NCI-H146 (cell line): ENCODE measurements around the gene FFAR1.
"Not testable (repeated sequence)": the region's sequence is repeated elsewhere in the genome, so short reads cannot be mapped to it uniquely, and the experiment has no call there.

Experiments used
- DNase-seq: peaks from one replicate; lab custom pipeline; 2025; lab: John Stamatoyannopoulos, UW

FFAR1 gene

DNA sequence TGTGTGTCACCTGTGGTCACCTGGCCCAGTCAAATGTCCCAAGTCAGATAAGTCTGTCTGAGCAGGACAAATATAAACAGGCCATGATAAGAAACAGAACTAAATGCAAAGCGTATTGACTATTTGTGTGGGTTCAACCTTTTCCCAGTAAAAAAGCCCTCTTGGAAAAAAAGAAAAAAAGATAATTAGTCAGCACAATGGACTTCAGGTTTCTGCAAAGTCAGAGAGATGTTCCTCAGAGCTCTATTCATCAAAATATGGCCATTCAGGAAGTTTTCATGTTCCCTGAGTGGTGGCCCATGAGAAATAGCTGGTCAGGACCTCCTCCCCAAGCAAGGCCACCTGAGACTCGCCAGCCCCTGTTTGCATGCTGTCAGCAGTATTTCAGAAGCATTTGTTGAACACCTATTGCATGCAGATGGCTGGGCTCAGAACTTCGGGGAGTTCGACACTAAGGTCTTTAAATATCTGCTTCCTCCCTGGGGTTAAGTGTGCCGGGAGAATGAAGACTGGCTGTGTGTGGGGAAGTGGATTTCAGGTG, 13.2 kb downstream of the FFAR1 start:
- DNase-seq, result no peak

- DNase-seq, result no peak
Observed at GRCh38 chr19:35362261-35363000, 14.7 kb downstream of the FFAR1 start.

DNA sequence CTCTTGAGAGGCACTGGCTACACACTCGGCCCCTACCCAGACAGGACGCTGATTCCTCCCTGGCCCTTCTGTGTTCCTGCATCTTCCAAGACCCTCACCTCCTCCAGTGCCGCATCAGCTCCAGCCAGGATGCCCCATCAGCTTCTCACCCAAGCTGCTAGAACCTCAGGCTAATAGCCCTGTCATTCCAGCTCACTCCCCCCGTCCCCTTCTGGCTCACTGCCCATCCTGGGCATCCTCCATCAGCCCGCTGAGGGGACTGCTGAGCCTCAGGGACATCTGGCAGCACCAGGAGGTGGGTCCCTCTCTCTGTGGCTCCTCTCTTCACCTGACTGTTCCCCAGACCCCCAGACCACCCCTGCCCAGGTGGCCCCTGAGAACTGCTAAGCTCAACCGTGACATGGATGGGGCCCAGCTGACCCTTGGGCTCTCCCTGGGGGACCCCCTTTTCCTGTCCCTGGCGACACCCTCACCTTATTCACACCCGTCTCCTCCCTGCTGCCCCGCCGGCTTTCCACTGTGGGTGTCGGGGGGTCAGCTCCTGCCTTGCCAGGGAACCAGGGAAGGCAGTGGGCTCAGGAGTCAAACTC, 15.4 kb downstream of the FFAR1 start:
- DNase-seq, result no peak

GRCh38 chr19:35363711-35364425, 16.2 kb downstream of the FFAR1 start:
- no peak for DNase-seq

DNA sequence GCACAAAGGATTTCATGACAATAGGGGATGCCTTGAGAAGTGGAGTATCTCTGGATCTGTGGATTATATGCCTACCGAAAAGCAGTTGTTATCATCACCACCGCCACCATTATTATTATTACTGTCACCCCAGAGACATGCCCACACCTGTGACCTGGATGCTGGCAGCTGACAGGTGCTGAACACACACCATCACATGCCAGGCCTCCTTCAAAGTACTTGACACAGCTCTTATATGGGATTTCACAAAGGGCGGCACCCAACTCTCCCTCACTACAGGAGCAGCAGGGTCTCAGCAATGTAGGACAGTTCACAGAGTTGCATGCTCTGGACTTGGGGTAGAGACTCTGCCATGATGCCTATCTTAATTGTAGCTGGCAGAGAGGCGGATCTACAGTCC, 17.6 kb downstream of the FFAR1 start:
- no peak for DNase-seq

- DNase-seq, result no peak
Observed at GRCh38 chr19:35368378-35368777, 20.7 kb downstream of the FFAR1 start.

DNA sequence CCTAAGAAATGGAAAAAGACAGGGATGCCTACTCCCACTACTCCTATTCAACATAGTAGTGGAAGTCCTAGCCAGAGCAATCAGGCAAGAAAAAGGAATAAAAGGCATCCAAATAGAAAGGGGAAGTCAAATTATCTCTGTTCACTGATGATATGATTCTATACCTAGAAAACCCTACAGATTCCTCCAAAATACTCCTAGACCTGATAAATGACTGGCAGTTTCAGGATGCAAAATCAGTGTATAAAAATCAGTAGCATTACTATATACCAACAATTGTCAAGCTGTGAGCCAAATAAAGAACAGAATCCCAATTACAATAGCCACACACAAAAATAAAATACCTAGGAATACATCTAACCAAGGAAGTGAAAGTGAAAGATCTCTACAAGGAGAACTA, 21.8 kb downstream of the FFAR1 start:
- DNase-seq, result no peak

DNA sequence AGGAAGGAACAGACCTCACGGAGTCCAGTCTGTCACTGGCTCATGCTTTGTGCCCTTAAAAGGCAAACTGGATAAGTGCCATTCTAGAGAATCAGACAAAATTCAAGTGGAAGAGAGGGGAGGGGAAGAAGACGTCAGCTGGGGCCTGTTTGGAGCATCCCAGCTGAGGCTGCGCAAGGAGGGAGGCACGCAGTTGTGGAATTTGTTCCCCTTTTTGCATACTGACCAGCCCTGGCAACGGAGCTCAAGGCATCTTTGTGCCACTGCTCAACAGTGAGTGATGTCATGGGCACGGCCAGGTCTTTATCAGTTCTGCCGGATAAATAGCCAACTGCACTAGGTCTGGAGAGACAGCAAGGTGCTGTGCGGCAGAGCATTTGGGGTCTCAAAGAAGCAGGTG, 23.0 kb downstream of the FFAR1 start, which contains the start of gene GPR42:
TSS of gene GPR42 (plus strand) at position 347 of the 400 bp plus-strand sequence. CDS start 292 bp downstream, outside the sequence.
- no peak for DNase-seq

GRCh38 chr19:35373492-35373891, 25.8 kb downstream of the FFAR1 start:
- DNase-seq, result no peak

- DNase-seq, result not testable (repeated sequence)
Observed at GRCh38 chr19:35374031-35374430, 26.3 kb downstream of the FFAR1 start.

DNA sequence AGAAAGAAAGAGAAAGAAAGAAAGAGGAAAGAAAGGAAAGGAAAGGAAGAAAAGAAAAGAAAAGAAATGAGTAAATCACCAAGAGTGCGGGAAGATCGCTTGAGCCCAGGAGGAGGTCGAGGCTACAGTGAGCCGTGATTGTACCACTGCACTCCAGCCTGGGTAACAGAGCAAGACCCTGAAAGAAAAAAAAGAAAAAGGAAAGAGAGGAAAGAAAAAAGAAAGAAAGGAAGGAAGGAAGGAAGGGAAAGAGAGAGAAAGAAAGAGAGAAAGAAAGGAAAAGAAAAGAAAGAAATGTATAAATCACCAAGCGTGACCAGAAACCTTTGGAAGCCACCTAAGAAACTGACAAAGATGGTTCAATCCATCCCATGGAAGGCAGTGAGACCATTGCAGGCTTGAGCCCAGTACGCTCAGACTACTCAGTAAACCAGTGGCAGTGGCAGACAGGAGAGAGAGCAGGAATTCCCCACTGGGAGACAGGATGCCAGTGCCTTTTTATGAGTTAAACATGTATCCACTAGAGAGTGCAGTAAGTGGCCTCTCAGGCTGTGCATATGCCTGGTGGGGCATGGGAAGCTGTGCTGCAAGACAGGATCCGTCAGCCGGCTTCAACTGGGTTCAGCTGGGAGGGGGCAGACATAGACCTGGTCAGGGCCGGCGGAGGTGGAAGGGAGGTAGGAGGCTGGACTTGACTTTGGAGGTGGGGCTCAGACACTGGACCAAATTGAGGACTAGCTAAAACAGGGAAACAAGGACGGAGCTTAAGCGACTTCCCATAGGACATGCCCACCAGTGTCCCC, 28.0 kb downstream of the FFAR1 start:
- no peak for DNase-seq

DNA sequence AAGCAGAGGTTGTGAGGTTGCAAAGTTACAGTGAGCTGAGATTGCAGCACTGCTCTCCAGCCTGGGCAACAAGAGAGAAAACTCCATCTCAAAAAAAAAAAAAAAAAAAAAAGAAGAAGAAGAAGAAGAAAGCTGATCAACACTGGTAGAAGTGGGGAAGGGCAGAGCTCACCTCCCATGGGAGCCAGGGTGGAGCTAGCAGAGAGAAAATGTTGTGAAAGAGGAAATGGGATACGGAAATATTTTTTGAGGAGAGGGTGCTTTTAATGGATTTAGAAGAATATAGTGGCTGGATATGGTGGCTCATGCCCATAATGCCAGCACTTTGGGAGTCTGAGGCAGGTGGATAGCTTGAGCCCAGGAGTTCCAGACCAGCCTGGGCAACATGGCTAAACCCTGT, 30.0 kb downstream of the FFAR1 start:
- no peak for DNase-seq

DNA sequence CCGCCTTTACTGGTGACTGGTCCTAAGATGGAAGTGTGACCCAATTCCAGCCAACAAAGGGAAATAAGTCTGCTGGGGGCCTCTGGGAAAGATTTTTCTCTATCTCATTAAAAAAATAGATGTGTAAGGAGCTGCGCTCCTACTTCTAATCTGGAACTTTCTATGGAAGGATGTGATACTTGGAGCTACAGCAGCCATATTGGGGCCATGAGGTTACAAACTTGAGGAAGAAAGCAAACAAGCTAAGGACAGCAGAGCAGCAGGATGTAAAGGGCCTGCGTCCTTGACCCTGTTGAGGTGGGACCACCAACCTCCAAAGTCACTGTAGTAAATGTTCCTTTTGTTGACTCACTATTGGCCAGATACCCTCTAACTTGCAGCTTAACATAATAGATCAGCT, 30.7 kb downstream of the FFAR1 start:
- no peak for DNase-seq

GRCh38 chr19:35379545-35379944, 31.8 kb downstream of the FFAR1 start:
- DNase-seq, result not testable (repeated sequence)

GRCh38 chr19:35379992-35380391, 32.3 kb downstream of the FFAR1 start:
- DNase-seq, result no peak

- no peak for DNase-seq
Observed at GRCh38 chr19:35380450-35381124, 32.9 kb downstream of the FFAR1 start.

- DNase-seq, result no peak
Observed at GRCh38 chr19:35381318-35381717, 33.6 kb downstream of the FFAR1 start.

DNA sequence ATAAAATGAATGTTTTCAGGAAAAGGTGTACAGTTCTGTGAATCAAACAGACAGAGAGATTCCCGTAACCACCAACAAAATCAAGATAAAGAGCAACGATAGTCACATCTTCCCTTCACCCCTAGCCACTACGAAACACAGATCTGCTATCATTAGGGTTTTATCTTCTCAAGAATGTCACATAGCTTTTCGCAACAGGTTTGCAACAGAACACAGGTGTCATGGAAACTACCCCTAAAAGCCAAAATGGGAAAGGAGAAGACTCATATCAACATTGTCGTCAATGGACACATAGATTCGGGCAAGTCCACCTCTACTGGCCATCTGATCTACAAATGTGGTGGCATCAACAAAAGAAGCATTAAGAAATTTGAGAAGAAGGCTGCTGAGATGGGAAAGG, 34.2 kb downstream of the FFAR1 start:
- no peak for DNase-seq

DNA sequence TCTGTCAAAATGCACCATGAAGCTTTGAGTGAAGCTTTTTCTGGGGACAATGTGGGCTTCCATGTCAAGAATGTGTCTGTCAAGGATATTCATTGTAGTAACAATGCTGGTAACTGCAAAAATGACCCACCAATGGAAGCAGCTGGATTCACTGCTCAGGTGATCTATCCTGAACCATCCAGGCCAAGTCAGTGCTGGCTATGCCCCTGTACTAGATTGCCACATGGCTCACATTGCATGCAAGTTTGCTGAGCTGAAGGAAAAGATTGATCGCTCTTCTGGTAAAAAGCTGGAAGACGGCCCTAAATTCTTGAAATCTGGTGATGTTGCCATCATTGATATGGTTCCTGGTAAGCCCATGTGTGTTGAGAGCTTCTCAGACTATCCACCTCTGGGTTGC, 35.8 kb downstream of the FFAR1 start:
- DNase-seq, result no peak

GRCh38 chr19:35388277-35389054, 40.8 kb downstream of the FFAR1 start:
- no peak for DNase-seq
